Activated B cell treated with CpG ODN at 0.5 μM for 24 hours (primary cell): ENCODE results near the gene SELL. TPM values are rescaled to one million over a fixed set of nuclear protein-coding genes. Genes with fewer than 3 reads are reported as not detected.

ENCODE experiments used
- ATAC-seq: fragments of 200-7000 bp; cut with Tn5 transposase; one replicate; pipeline ENCODE4 v1.10.0; 2021; ENCODE audit warnings: low read depth, mild to moderate bottlenecking, moderate library complexity
- CTCF ChIA-PET: fragments of 350-600 bp; sonication (Branson Sonifier 250); formaldehyde crosslinking; loops from one replicate; lab custom pipeline; 2021; ENCODE audit warnings: antibody characterized with exemption; lab: Charles Lee
- POLR2A ChIA-PET: fragments of 350-600 bp; sonication (Branson Sonifier 250); formaldehyde crosslinking; loops from one replicate; lab custom pipeline; 2021; ENCODE audit warnings: antibody characterized with exemption; lab: Charles Lee
- DNase-seq: peaks from one replicate; pipeline ENCODE4 v3.0.0; 2022
- H3K27ac Mint-ChIP-seq: one replicate; pipeline ENCODE4 v1.8.0; 2020; ENCODE audit warnings: mixed read lengths
- H3K27me3 Mint-ChIP-seq: one replicate; pipeline ENCODE4 v1.8.0; 2021; ENCODE audit warnings: mixed read lengths
- H3K36me3 Mint-ChIP-seq: one replicate; pipeline ENCODE4 v1.8.0; 2021; ENCODE audit warnings: low read depth, mixed read lengths
- H3K4me1 Mint-ChIP-seq: one replicate; pipeline ENCODE4 v1.8.0; 2021; ENCODE audit warnings: mixed read lengths
- H3K4me3 Mint-ChIP-seq: one replicate; pipeline ENCODE4 v1.8.0; 2020; ENCODE audit warnings: mild to moderate bottlenecking, mixed read lengths
- H3K9me3 Mint-ChIP-seq: one replicate; pipeline ENCODE4 v1.8.0; 2020; ENCODE audit warnings: mixed read lengths
- CTCF ChIP-seq: fragments of 200-600 bp; IDR thresholded peaks from one replicate; pipeline ENCODE4 v1.8.0; 2022; ENCODE audit warnings: antibody characterized with exemption, mild to moderate bottlenecking
- intact Hi-C: fragments of 100-400 bp; cut with micrococcal nuclease; formaldehyde crosslinking; loops from one replicate; pipeline ENCODE4 v1.15.1; 2024
- total RNA-seq: library from RNA; stranded (reverse); gene quantifications from 2 replicates; pipeline ENCODE4 v1.2.3, GENCODE V29; 2022

The SELL gene
- total RNA-seq, 1 donor from 2014 or later, result 156 TPM

DNA sequence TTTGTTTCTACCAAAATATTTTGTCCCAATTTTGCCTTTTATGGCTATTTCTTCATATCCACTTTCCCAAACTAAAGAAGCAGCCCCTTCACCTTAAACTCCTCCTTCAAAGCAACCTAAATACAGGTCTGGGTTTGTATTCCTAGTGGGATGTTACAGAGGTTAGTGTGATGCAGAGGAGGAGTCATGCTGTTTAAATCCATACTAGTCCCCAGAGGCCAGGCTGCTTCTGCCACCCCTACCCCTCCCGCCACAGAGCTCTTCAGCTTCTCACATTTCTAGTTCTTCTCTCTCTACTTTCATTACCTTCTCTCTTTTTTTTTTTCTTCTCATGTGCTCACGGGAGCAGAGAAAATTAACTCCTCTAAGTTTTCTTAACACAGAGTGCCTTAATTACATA, 29.3 kb downstream of the SELL start:
- no peak for TF ChIP-seq CTCF
- H3K36me3 Mint-ChIP-seq, result no peaks in the 10 kb centered on the region
- no peaks in the 10 kb centered on the region for H3K9me3 Mint-ChIP-seq
- peak overlapping the region; percentile 74 for H3K4me3 Mint-ChIP-seq
- H3K4me1 Mint-ChIP-seq, result peaks cover 49% of the 10 kb centered on the region
- intact Hi-C loops, result loop anchor here (1.0 kb wide), 1 partner anchor 29 kb away; the partner anchor contains the start of gene SELL
- peak overlapping the region; percentile 91 for H3K27ac Mint-ChIP-seq
- peak; percentile 41 for ATAC-seq
- ChIA-PET CTCF (interaction anchor here (0.7 to 5.4 kb wide), 7 partner anchors 9 to 80 kb away, joined by 3 to 45 read pairs (median 10); no protein-coding TSS in a partner anchor), POLR2A (interaction anchor here (0.7 to 6.3 kb wide), 13 partner anchors 10 to 1908 kb away, joined by 3 to 119 read pairs (median 10); no protein-coding TSS in a partner anchor)
- no peaks in the 10 kb centered on the region for H3K27me3 Mint-ChIP-seq
- no peak for DNase-seq

DNA sequence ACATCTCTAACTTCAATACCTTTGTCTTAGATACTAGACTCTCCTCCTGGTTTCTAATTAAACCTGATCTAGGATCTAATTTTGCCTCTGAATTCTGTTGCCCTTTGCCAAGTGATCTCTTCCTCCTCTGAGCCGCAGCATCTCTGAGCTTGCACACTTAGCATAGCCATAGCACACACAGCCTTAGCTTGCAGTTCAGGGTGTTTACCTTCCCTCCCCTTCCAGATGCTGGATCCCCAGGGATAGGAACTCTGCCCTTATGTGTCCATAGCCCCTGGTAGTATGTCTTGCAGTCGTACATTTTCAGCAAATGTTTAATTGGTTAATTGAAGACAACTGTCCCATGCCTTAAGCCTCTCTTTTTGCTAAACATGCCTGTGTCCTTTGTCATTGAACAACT, 30.3 kb downstream of the SELL start:
- H3K9me3 Mint-ChIP-seq, result no peaks in the 10 kb centered on the region
- H3K27ac Mint-ChIP-seq, result peak overlapping the region; percentile 91
- DNase-seq (no peak), ATAC-seq (peak; percentile 22)
- peaks cover 59% of the 10 kb centered on the region for H3K4me1 Mint-ChIP-seq
- TF ChIP-seq CTCF, result no peak
- POLR2A ChIA-PET, result interaction anchor here (0.7 to 6.3 kb wide), 15 partner anchors 10 to 313 kb away, joined by 3 to 119 read pairs (median 7); partner anchors contain the start of gene BLZF1
- intact Hi-C loops, result loop anchor here (1.0 kb wide), 1 partner anchor 12 kb away; no protein-coding TSS in a partner anchor
- H3K27me3 Mint-ChIP-seq, result no peaks in the 10 kb centered on the region
- CTCF ChIA-PET, result interaction anchor here (0.7 to 5.4 kb wide), 7 partner anchors 10 to 79 kb away, joined by 3 to 45 read pairs (median 10); no protein-coding TSS in a partner anchor
- H3K4me3 Mint-ChIP-seq, result peak overlapping the region; percentile 57
- no peaks in the 10 kb centered on the region for H3K36me3 Mint-ChIP-seq

DNA sequence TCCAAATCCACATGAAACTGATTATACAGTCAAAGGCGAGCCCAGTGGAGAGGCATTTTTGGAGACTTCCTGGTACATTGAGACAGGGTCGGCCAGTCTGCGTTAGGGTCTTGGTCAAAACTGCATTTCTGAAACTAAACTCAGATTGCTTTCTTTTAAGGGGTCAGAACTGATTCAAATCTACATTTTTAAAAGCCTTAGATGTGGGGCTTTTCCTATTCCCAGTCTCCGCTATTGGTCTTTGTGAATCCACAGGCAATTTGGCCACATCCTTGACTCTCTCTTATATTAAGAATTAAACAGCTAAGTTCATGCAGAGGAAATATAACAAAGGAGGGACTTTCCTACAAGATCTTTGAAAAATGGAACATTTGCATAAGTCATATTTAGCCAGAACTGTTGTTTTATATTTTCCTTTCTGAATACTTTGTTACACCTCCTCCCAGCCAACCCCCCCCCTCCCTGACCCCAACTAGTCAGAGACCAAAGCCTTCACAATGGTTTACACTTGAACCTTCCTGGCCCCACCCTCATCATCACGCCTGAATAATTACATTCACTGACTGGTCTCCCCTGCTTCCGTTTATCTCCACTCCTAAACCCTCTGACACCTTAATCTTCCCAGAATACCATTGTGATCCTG, 30.9 kb downstream of the SELL start:
- ATAC-seq, result peak; percentile 84
- peak overlapping the region; percentile 91 for H3K27ac Mint-ChIP-seq

DNA sequence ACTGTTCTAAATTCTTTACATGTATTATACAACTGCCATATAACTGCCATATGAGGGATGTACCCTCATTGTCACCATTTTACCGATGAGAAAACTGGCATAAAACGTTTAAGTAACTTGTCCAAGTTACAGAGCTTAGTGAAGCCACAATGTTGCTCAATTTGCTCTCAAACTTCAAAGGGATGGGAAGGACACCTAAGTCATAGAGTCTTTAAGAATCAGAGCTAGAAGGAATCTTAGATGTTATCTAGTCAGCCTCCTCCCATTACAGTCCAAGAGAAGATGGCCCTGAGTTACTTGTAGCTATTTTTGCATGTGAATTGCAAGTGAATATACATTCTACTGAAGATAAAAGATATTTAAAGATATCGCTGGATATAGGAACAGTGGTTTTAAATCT, 31.7 kb downstream of the SELL start:
- ATAC-seq (no peak), DNase-seq (no peak)
- no peaks in the 10 kb centered on the region for H3K9me3 Mint-ChIP-seq
- no peak for TF ChIP-seq CTCF
- no peak overlapping the region for H3K4me3 Mint-ChIP-seq
- intact Hi-C loops, result loop anchor here (1.0 kb wide), 1 partner anchor 12 kb away; no protein-coding TSS in a partner anchor
- ChIA-PET POLR2A (interaction anchor here (0.5 to 6.3 kb wide), 7 partner anchors 9 to 156 kb away, joined by 3 to 119 read pairs (median 11); no protein-coding TSS in a partner anchor), CTCF (interaction anchor here (1.4 to 5.4 kb wide), 4 partner anchors 16 to 83 kb away, joined by 3 to 45 read pairs (median 14); no protein-coding TSS in a partner anchor)
- peak overlapping the region; percentile 91 for H3K27ac Mint-ChIP-seq
- peaks cover 68% of the 10 kb centered on the region for H3K4me1 Mint-ChIP-seq
- no peaks in the 10 kb centered on the region for H3K27me3 Mint-ChIP-seq
- no peaks in the 10 kb centered on the region for H3K36me3 Mint-ChIP-seq

More for the DNA sequence above, 30.9 kb downstream of the SELL start:
- no peaks in the 10 kb centered on the region for H3K9me3 Mint-ChIP-seq
- intact Hi-C loops, result loop anchor here (1.0 kb wide), 1 partner anchor 13 kb away; no protein-coding TSS in a partner anchor
- DNase-seq, result no peak
- H3K36me3 Mint-ChIP-seq, result no peaks in the 10 kb centered on the region
- no peak for TF ChIP-seq CTCF
- H3K27me3 Mint-ChIP-seq, result no peaks in the 10 kb centered on the region
- CTCF ChIA-PET, result interaction anchor here (1.9 to 5.4 kb wide), 4 partner anchors 11 to 79 kb away, joined by 7 to 45 read pairs (median 18); no protein-coding TSS in a partner anchor
- peaks cover 65% of the 10 kb centered on the region for H3K4me1 Mint-ChIP-seq
- H3K4me3 Mint-ChIP-seq, result peak overlapping the region; percentile 57
- POLR2A ChIA-PET, result interaction anchor here (1.0 to 6.3 kb wide), 11 partner anchors 10 to 313 kb away, joined by 3 to 119 read pairs (median 11); partner anchors contain the start of gene BLZF1
